ENCODE data around the gene UBE2D3.

DNA sequence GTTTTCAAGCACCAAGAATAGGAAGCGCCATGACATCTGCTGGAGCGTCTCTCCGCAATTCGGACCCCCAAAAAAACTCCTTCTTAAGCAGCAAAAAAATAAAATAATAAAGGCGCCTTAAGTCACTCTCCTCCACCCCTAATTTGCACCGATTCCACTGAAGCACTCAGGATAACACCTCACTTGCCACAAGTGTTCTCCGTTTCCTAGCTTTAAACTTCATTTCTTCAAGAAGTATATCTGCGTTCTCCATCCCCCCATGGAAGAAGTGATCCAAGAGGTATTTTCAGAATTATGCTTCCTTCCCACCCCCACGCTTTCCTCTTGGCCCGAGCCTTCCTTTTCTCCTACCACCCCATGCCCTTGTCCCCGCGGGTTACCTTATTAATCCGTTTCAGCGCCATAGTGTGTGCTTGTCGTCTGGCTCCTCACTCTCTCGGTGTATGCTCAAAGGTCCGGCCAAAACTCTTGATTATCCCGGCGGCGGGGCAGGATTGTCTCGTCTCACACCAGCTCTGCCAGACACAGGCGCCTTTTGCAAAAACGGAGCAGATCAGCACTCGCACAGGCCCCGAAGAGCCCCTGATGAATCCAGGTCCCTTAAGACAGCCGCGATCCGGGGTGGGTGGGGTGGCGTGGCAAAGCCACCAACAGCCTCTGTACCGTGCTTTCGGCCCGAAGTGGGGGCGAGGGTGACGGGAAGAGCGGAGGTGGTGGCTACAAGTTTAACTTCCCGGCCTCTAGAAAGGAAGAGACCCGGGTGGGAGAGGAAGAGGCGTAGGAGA, 1.1 kb downstream of the UBE2D3 start:
- TF ChIP-seq, protein P1, sequence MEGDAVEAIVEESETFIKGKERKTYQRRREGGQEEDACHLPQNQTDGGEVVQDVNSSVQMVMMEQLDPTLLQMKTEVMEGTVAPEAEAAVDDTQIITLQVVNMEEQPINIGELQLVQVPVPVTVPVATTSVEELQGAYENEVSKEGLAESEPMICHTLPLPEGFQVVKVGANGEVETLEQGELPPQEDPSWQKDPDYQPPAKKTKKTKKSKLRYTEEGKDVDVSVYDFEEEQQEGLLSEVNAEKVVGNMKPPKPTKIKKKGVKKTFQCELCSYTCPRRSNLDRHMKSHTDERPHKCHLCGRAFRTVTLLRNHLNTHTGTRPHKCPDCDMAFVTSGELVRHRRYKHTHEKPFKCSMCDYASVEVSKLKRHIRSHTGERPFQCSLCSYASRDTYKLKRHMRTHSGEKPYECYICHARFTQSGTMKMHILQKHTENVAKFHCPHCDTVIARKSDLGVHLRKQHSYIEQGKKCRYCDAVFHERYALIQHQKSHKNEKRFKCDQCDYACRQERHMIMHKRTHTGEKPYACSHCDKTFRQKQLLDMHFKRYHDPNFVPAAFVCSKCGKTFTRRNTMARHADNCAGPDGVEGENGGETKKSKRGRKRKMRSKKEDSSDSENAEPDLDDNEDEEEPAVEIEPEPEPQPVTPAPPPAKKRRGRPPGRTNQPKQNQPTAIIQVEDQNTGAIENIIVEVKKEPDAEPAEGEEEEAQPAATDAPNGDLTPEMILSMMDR (conservative IDR thresholded peaks at IDR 0.05 in 1 of 2, IDR thresholded peaks at IDR 0.05 in 1 of 2; ENCODE audit: low read depth in 1 of 2, low read length in 2 of 2), result no peak
- TF ChIP-seq EZH2 (IDR thresholded peaks at IDR 0.05; ENCODE audit: low read length, missing control alignments), result no peak
